HepG2 (cell line): ENCODE results near the gene XAB2. TPM values are rescaled to one million over a fixed set of nuclear protein-coding genes. Genes with fewer than 3 reads are reported as not detected.
A peak's percentile ranks its signal among the peaks of the same experiment; 100 is the strongest.

Source experiments
- ATAC-seq: fragments of 200-7000 bp; cut with Tn5 transposase; 3 replicates; pipeline ENCODE4 v1.9.1; 2020; ENCODE audit warnings: mild to moderate bottlenecking, moderate library complexity
- BruUV-seq: library from RNA; stranded (reverse); fragments of 400-500 nt; replicated peaks from 2 replicates; lab custom pipeline; 2021; lab: Mats Ljungman, UMichigan
- CTCF ChIA-PET: fragments of 300-600 bp; formaldehyde crosslinking; extraction: SDS; loops from one replicate; lab custom pipeline; 2021; ENCODE audit warnings: low total read pairs, inconsistent platforms, low intra/inter-chr PET ratio; lab: Yijun Ruan, JAX
- POLR2A ChIA-PET: fragments of 350-600 bp; sonication (Branson Sonifier 250); formaldehyde crosslinking; loops from one replicate; lab custom pipeline; 2020; ENCODE audit warnings: antibody characterized with exemption, inconsistent platforms; lab: Yijun Ruan, JAX
- DNase-seq: peaks from one replicate; pipeline ENCODE4 v3.0.0-alpha.2; 2015; ENCODE audit warnings: low spot score
- FAIRE-seq: peaks from 3 replicates; lab custom pipeline; 2011; peaks lifted over from hg19 to GRCh38; lab: Jason Lieb, UNC
- H2AFZ ChIP-seq: one replicate; pipeline ENCODE4 v1.6.1; 2011; ENCODE audit warnings: low read length, inconsistent platforms
- H3K27ac ChIP-seq: fragments of 300-600 bp; 3 replicates; pipeline ENCODE4 v1.8.0; 2011; ENCODE audit warnings: mixed run types, mild to moderate bottlenecking, mixed read lengths, low read length, inconsistent platforms; ENCODE audit not compliant: insufficient read depth; ENCODE audit errors: extremely low read length
- H3K27me3 ChIP-seq, 2 experiments: fragments of 200-600 bp in 1 of 2; 2 replicates in 1 of 2; 3 replicates in 1 of 2; pipeline versions ENCODE4 v1.6.0 to v1.8.0; 2011; ENCODE audit warnings: low read length in 2 of 2, mild to moderate bottlenecking in 2 of 2, moderate library complexity in 2 of 2, inconsistent platforms in 1 of 2; ENCODE audit not compliant: insufficient read depth in 2 of 2, control insufficient read depth in 1 of 2
- H3K36me3 ChIP-seq, 2 experiments: fragments of 200-600 bp in 1 of 2; replicated peaks in 1 of 2; 2 replicates in 1 of 2; 3 replicates in 1 of 2; pipeline versions ENCODE4 v1.5.1 to v1.8.0; 2011; ENCODE audit warnings: low read length in 2 of 2, inconsistent platforms in 1 of 2; ENCODE audit not compliant: insufficient read depth in 2 of 2, control insufficient read depth in 1 of 2
- H3K4me1 ChIP-seq: 2 replicates; pipeline ENCODE4 v1.5.1; 2012; ENCODE audit warnings: low read length, inconsistent platforms; ENCODE audit not compliant: insufficient read depth
- H3K4me2 ChIP-seq: 2 replicates; pipeline ENCODE4 v1.6.0; 2011; ENCODE audit warnings: low read depth, low read length, inconsistent platforms
- H3K4me3 ChIP-seq, 3 experiments: fragments of 200-600 bp in 1 of 3; sonication (generic), shearing (Covaris generic) in 1 of 3; replicated peaks in 1 of 3; 2 replicates each; pipeline ENCODE4 v1.5.1; 2011 to 2016; ENCODE audit warnings: low read length in 3 of 3, inconsistent platforms in 2 of 3, low read depth in 2 of 3, mild to moderate bottlenecking in 2 of 3, control low read depth in 1 of 3, mixed read lengths in 1 of 3; ENCODE audit not compliant: insufficient read depth in 1 of 3
- H3K79me2 ChIP-seq: one replicate; pipeline ENCODE4 v1.6.1; 2011; ENCODE audit warnings: low read length, inconsistent platforms; ENCODE audit not compliant: insufficient read depth
- H3K9ac ChIP-seq: 2 replicates; pipeline ENCODE4 v1.6.0; 2011; ENCODE audit warnings: mild to moderate bottlenecking, low read depth, low read length, inconsistent platforms; ENCODE audit not compliant: insufficient read depth
- H3K9me3 ChIP-seq: 2 replicates; pipeline ENCODE4 v1.5.1; 2012; ENCODE audit warnings: mild to moderate bottlenecking, low read length
- H4K20me1 ChIP-seq: 2 replicates; pipeline ENCODE4 v1.6.0; 2011; ENCODE audit warnings: inconsistent platforms, mild to moderate bottlenecking, low read length, moderate library complexity; ENCODE audit not compliant: insufficient read depth
- AGO2 ChIP-seq: fragments of 200-400 bp; formaldehyde crosslinking; optimal IDR thresholded peaks from 2 replicates; pipeline ENCODE3; 2017; ENCODE audit warnings: mild to moderate bottlenecking, low read depth, low read length, moderate library complexity
- JUNB ChIP-seq: sonication (generic); formaldehyde crosslinking; IDR thresholded peaks from 2 replicates; pipeline ENCODE4 v1.8.0; 2022; ENCODE audit warnings: missing genetic modification reagents, mild to moderate bottlenecking, borderline replicate concordance
- NKX3-1 ChIP-seq: sonication (generic); formaldehyde crosslinking; IDR thresholded peaks from 2 replicates; pipeline ENCODE4 v1.5.0; 2020; ENCODE audit warnings: missing genetic modification reagents
- POLR2A ChIP-seq, 2 experiments: IDR thresholded peaks; 2 replicates each; pipeline ENCODE4 v1.6.1; 2011; ENCODE audit warnings: low read depth in 2 of 2, low read length in 2 of 2, mild to moderate bottlenecking in 1 of 2, moderate library complexity in 1 of 2; ENCODE audit not compliant: insufficient read depth in 1 of 2
- RAD51 ChIP-seq: fragments of 450-650 bp; IDR thresholded peaks from 2 replicates; pipeline ENCODE4 v1.6.1; 2016; ENCODE audit warnings: borderline replicate concordance
- RBFOX2 ChIP-seq: fragments of 200-400 bp; formaldehyde crosslinking; IDR thresholded peaks from 2 replicates; pipeline ENCODE4 v1.6.1; 2017; ENCODE audit warnings: low read depth, mild to moderate bottlenecking, low read length
- RFX5 ChIP-seq: IDR thresholded peaks from 2 replicates; pipeline ENCODE4 v1.6.1; 2011; ENCODE audit warnings: low read depth, low read length, improper control_type of control experiment
- TBL1XR1 ChIP-seq: fragments of 150-350 bp; IDR thresholded peaks from 2 replicates; pipeline ENCODE4 v1.6.1; 2014; ENCODE audit warnings: borderline replicate concordance, low read length; ENCODE audit not compliant: partially characterized antibody
- ZBTB1 ChIP-seq: sonication (generic); formaldehyde crosslinking; IDR thresholded peaks from 2 replicates; pipeline ENCODE4 v1.4.0; 2020; ENCODE audit warnings: missing genetic modification reagents, borderline replicate concordance
- ZNF607 ChIP-seq: sonication (generic); formaldehyde crosslinking; IDR thresholded peaks from 2 replicates; pipeline ENCODE4 v1.5.1; 2020; ENCODE audit warnings: missing genetic modification reagents, mild to moderate bottlenecking, borderline replicate concordance
- ZNF768 ChIP-seq: sonication (generic); formaldehyde crosslinking; IDR thresholded peaks from 2 replicates; pipeline ENCODE4 v1.4.0; 2020; ENCODE audit warnings: missing genetic modification reagents
- WGBS: methylation state at CpG from one replicate; pipeline ENCODE4 v1.1.6; 2017; ENCODE audit warnings: low lambda C conversion rate; 5-methylcytosine and 5-hydroxymethylcytosine counted together
- in situ Hi-C: cut with HindIII; loops from 2 replicates; pipeline ENCODE4 v1.10.0; 2017; ENCODE audit warnings: low pct_unique_long_range_greater_than_20kb; ENCODE audit not compliant: extremely low pct_ligation_motif_present
- intact Hi-C: fragments of 100-400 bp; cut with micrococcal nuclease; formaldehyde crosslinking; loops from one replicate; pipeline ENCODE4 v1.10.0; 2022; ENCODE audit not compliant: unreplicated experiment
- polyA plus RNA-seq, 8 experiments: library from polyadenylated mRNA; depleted of rRNA in 3 of 8; stranded (reverse) in 7 of 8; unstranded in 1 of 8; fragments of >200 nt; fragmentation: Illumina TruSeq in 4 of 8; extraction: Trizol in 4 of 8; gene quantifications; 2 replicates each; pipeline versions ENCODE4 v1.2.1 to v1.2.3, GENCODE V29; 2011 to 2016; ENCODE audit warnings: low read depth in 4 of 8, missing spikeins in 1 of 8, mixed read lengths in 1 of 8; ENCODE audit not compliant: insufficient read depth in 1 of 8
- total RNA-seq, 5 experiments: library from RNA; depleted of rRNA; stranded (reverse); fragments of >200 nt; fragmentation: Illumina TruSeq; extraction: Trizol; gene quantifications; 2 replicates each; pipeline ENCODE4 v1.2.3, GENCODE V29; 2016; ENCODE audit warnings: low read depth in 1 of 5

Gene XAB2
- total and polyA plus RNA-seq, 2 of the 13 experiments (the other 11 are each of a cell fraction or from before 2014, with no cell fraction given): 6.2 to 23.9 TPM

GRCh38 chr19:7610491-7611240, 18.7 kb downstream of the XAB2 start:
- H4K20me1 ChIP-seq: peaks cover 8% of the 10 kb centered on the region; the same call in 1 of the 2 replicates
- H2AFZ ChIP-seq: no peak overlapping the region
- H3K4me1 ChIP-seq: no peaks in the 10 kb centered on the region
- DNase-seq: no peak
- peaks cover 44 to 56% of the 10 kb centered on the region in 2 experiments for H3K36me3 ChIP-seq
- no peaks in the 10 kb centered on the region for H3K79me2 ChIP-seq
- in situ Hi-C loops: no loop called here
- no peak for ATAC-seq
- TF ChIP-seq RAD51: no peak
- TF ChIP-seq TBL1XR1: no peak
- TF ChIP-seq JUNB: no peak
- 0 out of 4 replicates have a peak, but pooled peaks of 1 of the 2 experiments have one; percentile 5 for TF ChIP-seq POLR2A (IDR thresholded peaks at IDR 0.05; ENCODE audit: insufficient read depth in 1 of 2, low read depth in 2 of 2, low read length in 2 of 2)
- no peak for TF ChIP-seq NKX3-1 (CRISPR knock-in tag)
- no peak for TF ChIP-seq ZNF607
- no peak for TF ChIP-seq ZBTB1
- TF ChIP-seq, all 625 proteins: peak for 1
- intact Hi-C loops: no loop called here
- ChIA-PET POLR2A (no interaction called here), CTCF (no interaction called here)
- no peak overlapping the region for H3K9ac ChIP-seq
- no peaks in the 10 kb centered on the region for H3K9me3 ChIP-seq
- WGBS: 100% methylated on average over 11 of the region's 31 CpGs
- no peak overlapping the region for H3K4me3 ChIP-seq
- no peak for FAIRE-seq
- H3K4me2 ChIP-seq: no peak overlapping the region
- no TSS peak for BruUV-seq
- no peaks in the 10 kb centered on the region for H3K27me3 ChIP-seq
- no peak overlapping the region for H3K27ac ChIP-seq

- no peaks in the 10 kb centered on the region for H3K4me1 ChIP-seq
- intact Hi-C loops (no loop called here), in situ Hi-C loops (no loop called here)
- H3K9me3 ChIP-seq: no peaks in the 10 kb centered on the region
- H3K27ac ChIP-seq: no peak overlapping the region
- no peak overlapping the region for H2AFZ ChIP-seq
- H3K4me2 ChIP-seq: no peak overlapping the region
- POLR2A ChIA-PET: interaction anchor here (1.1 kb wide), 1 partner anchor 10 kb away, joined by 3 read pairs; no protein-coding TSS in a partner anchor
- no peak for ATAC-seq
- CTCF ChIA-PET: no interaction called here
- DNase-seq: no peak
- H3K4me3 ChIP-seq: no peak overlapping the region
- H3K79me2 ChIP-seq: peaks cover 15% of the 10 kb centered on the region
- TF ChIP-seq AGO2: peak; percentile 84
- peak; percentile 60 for TF ChIP-seq ZNF768
- peak; percentile 52; the same call in 1 of the 2 replicates for TF ChIP-seq RBFOX2
- TF ChIP-seq RFX5: no peak
- 96% methylated on average over 7 of the region's 25 CpGs for WGBS
- H3K27me3 ChIP-seq: no peaks in the 10 kb centered on the region
- FAIRE-seq: no peak
- no peak overlapping the region for H3K9ac ChIP-seq
- peaks cover 24% of the 10 kb centered on the region for H4K20me1 ChIP-seq
- H3K36me3 ChIP-seq: peaks cover 45 to 65% of the 10 kb centered on the region in 2 experiments
- no TSS peak for BruUV-seq
Measured at GRCh38 chr19:7607874-7608560, 21.3 kb downstream of the XAB2 start.
